BLaER1 treated with 17β-estradiol and CSF1 and Interleukin-3, amounts not matched to agents 10 nM and 100 nM (cell line): ENCODE results near the gene NTM.

Experiments used
- H3K27ac ChIP-seq, 11 experiments: shearing (Covaris generic); formaldehyde crosslinking; 2 replicates each; pipeline ENCODE4 v1.8.1; 2022
- H3K27me3 ChIP-seq, 11 experiments: shearing (Covaris generic); formaldehyde crosslinking; 2 replicates each; pipeline ENCODE4 v1.8.1; 2022
- H3K36me3 ChIP-seq, 11 experiments: shearing (Covaris generic); formaldehyde crosslinking; 2 replicates each; pipeline ENCODE4 v1.8.1; 2022
- H3K4me1 ChIP-seq, 10 experiments: shearing (Covaris generic); formaldehyde crosslinking; 2 replicates each; pipeline ENCODE4 v1.8.1; 2022
- H3K4me2 ChIP-seq, 11 experiments: shearing (Covaris generic); formaldehyde crosslinking; 2 replicates each; pipeline ENCODE4 v1.8.1; 2022
- H3K4me3 ChIP-seq, 10 experiments: shearing (Covaris generic); formaldehyde crosslinking; 2 replicates each; pipeline ENCODE4 v1.8.1; 2022
- H3K9ac ChIP-seq, 11 experiments: shearing (Covaris generic); formaldehyde crosslinking; 2 replicates each; pipeline ENCODE4 v1.8.1; 2022
- H3K9me3 ChIP-seq, 11 experiments: shearing (Covaris generic); formaldehyde crosslinking; replicated peaks in 1 of 11; 2 replicates each; pipeline ENCODE4 v1.8.1; 2022
- H4K20me1 ChIP-seq, 11 experiments: shearing (Covaris generic); formaldehyde crosslinking; 2 replicates each; pipeline ENCODE4 v1.8.1; 2022
- Cebpa-rat ChIP-seq, 11 experiments: shearing (Covaris generic); IDR thresholded peaks; 2 replicates each; pipeline ENCODE4 v1.8.1; 2022

The NTM gene

DNA sequence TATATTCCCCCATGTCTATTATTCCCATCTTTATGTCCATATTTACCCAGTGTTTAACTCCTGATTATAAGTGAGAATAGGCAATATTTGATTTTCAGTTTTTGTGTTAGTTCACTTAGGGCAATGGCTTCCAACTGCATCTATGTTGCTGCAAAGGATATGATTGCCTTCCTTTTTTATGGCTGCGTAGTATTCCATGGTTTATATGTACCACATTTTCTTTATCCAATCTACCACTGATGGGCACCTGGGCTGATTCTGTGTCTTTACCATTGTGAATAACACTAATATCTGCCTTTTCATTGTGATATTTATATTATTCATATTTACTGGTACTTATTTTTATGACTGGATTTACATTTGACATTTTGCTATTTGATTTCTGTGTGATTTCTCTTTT lies 649.6 kb downstream of the NTM start:
- H4K20me1 ChIP-seq = no peaks in the 10 kb centered on the region
- no peaks in the 10 kb centered on the region for H3K36me3 ChIP-seq
- peaks cover 0 to 5% (median 0%) of the 10 kb centered on the region in 11 experiments; a peak in 4 of 22 replicates for H3K9me3 ChIP-seq
- H3K9ac ChIP-seq = no peak overlapping the region
- no peaks in the 10 kb centered on the region for H3K27me3 ChIP-seq
- H3K27ac ChIP-seq = no peak overlapping the region
- H3K4me2 ChIP-seq = no peak overlapping the region
- no peak for TF ChIP-seq Cebpa-rat (IDR thresholded peaks at IDR 0.05)
- H3K4me3 ChIP-seq = no peak overlapping the region
- H3K4me1 ChIP-seq = no peaks in the 10 kb centered on the region

DNA sequence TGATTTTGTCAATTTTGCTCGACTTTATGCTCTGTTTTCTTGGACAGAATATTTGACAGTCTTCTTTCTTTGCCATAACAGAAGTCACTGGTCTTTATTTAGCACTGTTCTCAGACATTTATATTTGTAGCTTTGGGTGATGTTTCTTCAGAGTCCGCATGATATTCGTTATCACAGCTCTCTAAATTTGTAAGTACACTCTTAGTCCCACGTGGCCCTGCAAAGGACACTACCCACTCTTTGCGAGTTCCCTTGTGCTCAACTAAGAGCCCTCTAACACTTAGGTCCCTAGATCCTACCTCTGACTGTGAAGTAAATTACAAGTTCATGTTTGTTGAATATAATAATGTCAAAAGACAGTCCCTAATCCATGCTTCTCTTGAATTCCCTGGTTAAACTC lies 651.9 kb downstream of the NTM start:
- H3K4me1 ChIP-seq = no peaks in the 10 kb centered on the region
- H3K36me3 ChIP-seq = no peaks in the 10 kb centered on the region
- H3K9me3 ChIP-seq = peaks cover 0 to 5% (median 0%) of the 10 kb centered on the region in 11 experiments; a peak in 3 of 22 replicates
- H3K27ac ChIP-seq = no peak overlapping the region
- H3K27me3 ChIP-seq = no peaks in the 10 kb centered on the region
- no peak for TF ChIP-seq Cebpa-rat (IDR thresholded peaks at IDR 0.05)
- H3K9ac ChIP-seq = no peak overlapping the region
- no peaks in the 10 kb centered on the region for H4K20me1 ChIP-seq
- H3K4me3 ChIP-seq = no peak overlapping the region
- H3K4me2 ChIP-seq = no peak overlapping the region

DNA sequence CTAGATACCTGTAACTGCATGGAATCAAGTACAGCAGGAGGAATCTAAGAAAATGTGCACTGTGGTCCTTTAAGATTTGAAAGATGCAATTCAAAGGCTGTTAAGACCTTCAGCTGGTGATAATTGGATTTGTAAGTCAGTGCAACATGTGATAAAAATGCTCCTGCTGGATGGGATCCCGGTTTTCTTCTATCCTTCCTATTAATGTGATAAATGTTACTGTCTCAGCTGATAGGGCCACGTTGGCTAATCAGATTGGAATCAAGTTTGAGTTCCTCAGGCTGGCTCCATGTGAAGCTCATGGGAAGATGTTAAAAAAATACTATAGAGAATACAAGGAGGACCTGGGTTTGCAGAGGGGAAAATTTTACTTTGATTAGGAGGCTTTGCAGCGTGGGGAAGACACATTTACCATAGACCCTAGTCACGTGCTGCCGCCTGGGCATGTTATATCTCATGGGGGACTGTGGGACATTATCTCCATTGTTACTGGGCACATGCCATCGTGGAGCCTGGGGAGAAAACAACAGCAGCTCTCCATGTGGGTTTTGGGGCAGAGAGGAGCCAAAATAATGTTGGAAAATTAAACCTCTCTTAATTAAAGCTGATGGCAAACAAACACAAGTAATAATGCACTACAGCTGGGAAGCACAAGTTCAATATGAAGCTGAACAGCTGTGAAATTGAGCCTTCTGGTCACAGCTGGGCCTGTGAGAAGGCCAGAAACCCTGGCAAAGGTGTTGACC lies 652.5 kb downstream of the NTM start:
- H3K9me3 ChIP-seq = peaks cover 0 to 5% (median 0%) of the 10 kb centered on the region in 11 experiments; a peak in 3 of 22 replicates
- TF ChIP-seq Cebpa-rat (IDR thresholded peaks at IDR 0.05) = no peak
- no peaks in the 10 kb centered on the region for H3K27me3 ChIP-seq
- no peak overlapping the region for H3K27ac ChIP-seq
- no peak overlapping the region for H3K4me3 ChIP-seq
- H3K36me3 ChIP-seq = no peaks in the 10 kb centered on the region
- no peak overlapping the region for H3K9ac ChIP-seq
- H3K4me1 ChIP-seq = no peaks in the 10 kb centered on the region
- no peaks in the 10 kb centered on the region for H4K20me1 ChIP-seq
- H3K4me2 ChIP-seq = no peak overlapping the region

DNA sequence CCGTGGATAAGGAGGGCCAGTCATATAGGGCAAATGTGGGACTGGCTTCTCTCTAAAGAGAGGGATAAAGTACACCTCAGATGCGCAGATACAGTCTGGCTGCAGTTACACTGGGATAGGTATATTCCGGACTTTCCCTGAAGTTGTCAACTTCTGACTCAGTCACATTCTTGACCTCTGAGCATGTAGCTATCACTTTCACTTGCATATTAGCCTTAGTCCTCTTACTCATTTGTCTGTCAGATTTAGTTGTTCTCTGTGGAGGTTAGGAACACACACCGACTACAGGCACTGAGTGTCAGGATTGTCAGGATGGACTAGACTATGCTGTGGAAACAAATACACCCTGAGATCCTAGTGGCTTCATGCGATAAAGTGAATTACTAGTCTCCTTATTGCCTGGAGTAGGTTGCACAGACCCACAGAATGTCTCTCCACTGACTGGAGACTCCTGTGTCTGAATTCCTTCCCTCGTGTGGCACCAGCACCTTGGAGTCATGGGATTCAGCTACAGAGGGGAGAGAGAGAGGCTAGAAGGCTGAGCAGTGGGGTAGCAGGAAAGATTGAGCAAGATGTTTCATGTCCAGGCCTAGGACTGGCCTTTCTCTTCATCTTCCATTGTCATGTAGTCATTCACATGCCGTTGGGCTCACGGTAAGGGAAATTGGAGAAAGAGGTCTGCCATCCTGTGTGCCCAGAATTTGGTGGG lies 654.3 kb downstream of the NTM start:
- no peaks in the 10 kb centered on the region for H3K36me3 ChIP-seq
- no peak overlapping the region for H3K9ac ChIP-seq
- H3K9me3 ChIP-seq = peaks cover 0 to 4% (median 0%) of the 10 kb centered on the region in 11 experiments; a peak in 3 of 22 replicates
- H3K4me2 ChIP-seq = no peak overlapping the region
- no peak overlapping the region for H3K27ac ChIP-seq
- no peaks in the 10 kb centered on the region for H4K20me1 ChIP-seq
- H3K27me3 ChIP-seq = no peaks in the 10 kb centered on the region
- no peaks in the 10 kb centered on the region for H3K4me1 ChIP-seq
- no peak for TF ChIP-seq Cebpa-rat (IDR thresholded peaks at IDR 0.05)
- H3K4me3 ChIP-seq = no peak overlapping the region

DNA sequence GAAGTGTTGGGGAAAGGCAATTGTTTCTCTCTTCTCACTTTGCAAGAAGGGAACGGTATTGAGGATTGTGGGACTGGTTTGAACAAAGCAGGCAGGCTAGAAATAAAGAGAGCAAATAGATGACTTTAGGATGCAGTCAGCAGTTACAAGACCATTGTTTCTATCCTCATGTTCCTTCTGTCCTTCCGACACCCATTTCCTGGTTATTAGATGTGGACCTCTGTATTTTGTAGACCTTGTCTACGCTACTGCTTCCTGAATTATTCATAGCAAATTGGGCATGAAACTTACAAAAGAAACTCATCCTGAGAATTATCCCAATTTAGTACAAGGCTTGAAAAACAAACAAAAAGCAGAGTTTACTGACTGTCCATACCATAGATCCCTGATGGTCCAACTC lies 656.3 kb downstream of the NTM start:
- Histone ChIP-seq H3K9ac (no peak overlapping the region), H3K4me1 (no peaks in the 10 kb centered on the region; a peak in 1 of 20 replicates), H3K4me3 (no peak overlapping the region), H3K9me3 (no peaks in the 10 kb centered on the region), H3K4me2 (no peak overlapping the region), H3K27ac (no peak overlapping the region), H3K27me3 (no peaks in the 10 kb centered on the region), H3K36me3 (no peaks in the 10 kb centered on the region), H4K20me1 (no peaks in the 10 kb centered on the region)
- no peak for TF ChIP-seq Cebpa-rat (IDR thresholded peaks at IDR 0.05)

DNA sequence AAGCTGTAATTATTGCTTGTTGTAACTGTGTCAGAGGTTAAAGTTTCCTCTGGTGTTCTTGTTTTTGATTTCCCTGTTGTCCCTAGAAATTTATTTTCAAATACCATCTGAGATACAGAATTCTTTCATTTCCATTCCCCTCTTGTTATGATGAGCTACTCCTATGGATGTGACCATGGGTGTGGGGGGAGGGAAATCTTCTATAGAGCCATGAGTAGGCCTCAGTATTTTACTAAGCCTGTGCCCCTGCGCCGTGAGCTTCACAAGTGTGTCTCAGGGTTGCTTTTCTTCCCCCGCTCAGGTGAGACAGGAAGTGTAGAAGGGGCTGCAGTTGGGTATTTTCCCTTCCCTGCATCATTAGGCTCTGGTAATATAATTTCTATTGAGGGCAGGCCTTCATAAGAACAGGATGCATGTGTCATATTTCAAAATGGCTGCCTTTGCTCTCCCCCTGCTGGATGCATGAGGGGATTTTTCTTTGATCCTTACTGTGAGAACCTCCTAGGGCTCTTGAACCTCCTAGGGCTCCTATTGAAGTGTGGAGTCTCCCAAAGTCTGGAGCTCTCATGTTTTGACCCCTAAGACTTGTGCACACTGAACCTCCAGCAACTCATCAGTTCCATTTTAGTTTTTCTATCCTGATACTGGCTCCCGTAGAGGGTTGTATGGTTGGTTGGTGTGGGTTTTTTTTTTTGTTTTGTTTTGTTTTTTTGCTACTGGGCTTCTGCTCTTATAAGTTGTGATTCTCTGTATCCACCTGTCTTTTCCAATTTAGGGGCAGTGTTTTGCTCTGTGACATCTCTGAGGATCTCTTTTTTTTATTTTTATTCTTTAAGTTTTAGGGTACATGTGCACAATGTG lies 658.2 kb downstream of the NTM start:
- no peak overlapping the region for H3K9ac ChIP-seq
- H3K36me3 ChIP-seq = no peaks in the 10 kb centered on the region
- H3K27ac ChIP-seq = no peak overlapping the region
- H3K27me3 ChIP-seq = no peaks in the 10 kb centered on the region
- no peaks in the 10 kb centered on the region for H3K9me3 ChIP-seq
- no peak for TF ChIP-seq Cebpa-rat (IDR thresholded peaks at IDR 0.05)
- no peak overlapping the region for H3K4me2 ChIP-seq
- no peaks in the 10 kb centered on the region; a peak in 1 of 20 replicates for H3K4me1 ChIP-seq
- no peaks in the 10 kb centered on the region for H4K20me1 ChIP-seq
- no peak overlapping the region for H3K4me3 ChIP-seq

DNA sequence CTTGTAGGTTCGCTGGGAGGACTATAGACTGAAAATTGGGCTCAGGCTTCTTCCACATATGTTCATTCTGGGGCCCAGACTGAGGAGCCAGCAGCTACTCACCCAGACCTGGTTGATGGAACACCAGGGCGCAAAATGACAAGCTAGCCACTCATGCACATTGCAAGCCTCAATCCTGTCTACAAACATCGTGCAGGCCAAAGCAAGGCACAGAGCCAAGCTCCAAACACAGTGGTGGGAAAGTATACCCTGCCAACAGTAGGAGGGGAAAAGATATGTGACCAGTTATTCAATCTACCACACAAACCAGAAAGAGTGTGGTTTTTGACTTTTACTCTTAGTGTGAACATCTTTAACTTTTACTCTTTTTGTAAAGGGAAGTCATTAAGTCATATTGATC lies 660.5 kb downstream of the NTM start:
- no peaks in the 10 kb centered on the region for H3K36me3 ChIP-seq
- no peaks in the 10 kb centered on the region for H4K20me1 ChIP-seq
- no peaks in the 10 kb centered on the region for H3K9me3 ChIP-seq

DNA sequence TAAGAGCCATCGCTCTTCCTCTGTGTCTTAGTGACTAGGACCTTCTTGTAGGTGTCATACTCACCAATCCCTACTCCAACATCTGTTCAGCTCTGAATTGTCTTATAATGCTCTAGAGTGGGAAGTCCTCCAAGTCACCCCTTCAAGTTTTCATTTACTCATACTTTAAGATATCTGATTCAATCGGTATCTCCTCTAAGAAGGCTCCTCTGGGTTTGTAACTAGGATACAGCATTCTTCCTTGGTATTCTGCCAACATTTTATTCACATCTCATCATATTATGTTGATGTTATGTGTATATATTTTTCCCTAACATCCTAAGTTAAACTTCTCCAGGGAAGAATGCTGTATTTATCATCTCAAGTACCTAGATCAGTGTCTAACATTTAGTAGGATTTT lies 662.1 kb downstream of the NTM start:
- Histone ChIP-seq H3K4me1 (no peaks in the 10 kb centered on the region; a peak in 1 of 20 replicates), H4K20me1 (no peaks in the 10 kb centered on the region), H3K4me2 (no peak overlapping the region), H3K36me3 (no peaks in the 10 kb centered on the region), H3K9ac (no peak overlapping the region), H3K9me3 (no peaks in the 10 kb centered on the region), H3K27me3 (no peaks in the 10 kb centered on the region), H3K27ac (no peak overlapping the region), H3K4me3 (no peak overlapping the region)
- TF ChIP-seq Cebpa-rat (IDR thresholded peaks at IDR 0.05) = no peak

More for the DNA sequence above, 660.5 kb downstream of the NTM start:
- no peak for TF ChIP-seq Cebpa-rat (IDR thresholded peaks at IDR 0.05)
- no peak overlapping the region for H3K9ac ChIP-seq
- H3K4me1 ChIP-seq = no peaks in the 10 kb centered on the region; a peak in 1 of 20 replicates
- no peak overlapping the region for H3K27ac ChIP-seq
- H3K4me2 ChIP-seq = no peak overlapping the region
- H3K4me3 ChIP-seq = no peak overlapping the region
- no peaks in the 10 kb centered on the region for H3K27me3 ChIP-seq

DNA sequence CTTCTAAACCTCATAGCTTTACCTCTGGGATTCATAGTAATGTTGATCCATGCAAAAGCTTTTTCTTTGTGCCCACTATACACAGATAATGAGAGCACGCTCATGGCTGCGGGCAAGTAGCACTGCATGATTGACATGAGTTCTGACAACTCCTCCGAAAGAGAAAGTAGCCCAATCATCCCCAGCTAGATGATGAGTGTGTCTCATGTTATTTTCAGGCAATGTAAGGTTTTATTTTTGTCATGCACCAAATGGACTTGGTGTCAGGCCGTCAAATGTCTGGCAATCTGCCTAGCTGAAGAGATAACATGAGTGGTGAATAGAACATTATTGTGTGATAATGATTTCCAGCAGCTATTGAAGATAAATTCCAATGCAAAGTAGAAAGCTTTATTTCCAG lies 662.6 kb downstream of the NTM start:
- no peak overlapping the region for H3K4me2 ChIP-seq
- no peak overlapping the region for H3K4me3 ChIP-seq
- H3K9me3 ChIP-seq = no peaks in the 10 kb centered on the region
- no peak for TF ChIP-seq Cebpa-rat (IDR thresholded peaks at IDR 0.05)
- no peak overlapping the region for H3K9ac ChIP-seq
- no peaks in the 10 kb centered on the region for H3K36me3 ChIP-seq
- no peaks in the 10 kb centered on the region for H3K27me3 ChIP-seq
- no peak overlapping the region for H3K27ac ChIP-seq
- H3K4me1 ChIP-seq = no peaks in the 10 kb centered on the region; a peak in 1 of 20 replicates
- no peaks in the 10 kb centered on the region for H4K20me1 ChIP-seq
